ENCODE data around the gene BCAS4.

Gene BCAS4

GRCh38 chr20:50854506-50855249 lies 59.8 kb downstream of the BCAS4 start:
- Histone ChIP-seq H2BK15ac (ENCODE audit: low read length) (no peak overlapping the region), H3K27me3 (ENCODE audit: control insufficient read depth in 3 of 3, insufficient read depth in 3 of 3, low read depth in 1 of 3, low read length in 3 of 3) (no peaks in the 10 kb centered on the region), H3K23ac (ENCODE audit: low read depth, low read length, poor library complexity) (no peak overlapping the region), H2BK12ac (ENCODE audit: low read length) (no peak overlapping the region), H2BK120ac (ENCODE audit: low read depth, low read length) (no peak overlapping the region), H3K9ac (ENCODE audit: low read depth, low read length, poor library complexity) (no peak overlapping the region), H2AK5ac (ENCODE audit: low read depth, low read length) (no peak overlapping the region), H4K91ac (ENCODE audit: low read depth, low read length, poor library complexity) (no peak overlapping the region), H2AFZ (ENCODE audit: low read length) (no peak overlapping the region), H3K4me3 (ENCODE audit: low read length in 2 of 2) (no peak overlapping the region), H2BK5ac (ENCODE audit: low read length) (no peak overlapping the region), H3K79me1 (ENCODE audit: low read depth, low read length) (peaks cover 1% of the 10 kb centered on the region), H3K4ac (ENCODE audit: low read length) (no peak overlapping the region), H3K4me2 (ENCODE audit: insufficient read depth, low read length, poor library complexity, severe bottlenecking) (no peak overlapping the region), H4K8ac (ENCODE audit: low read depth, low read length) (no peak overlapping the region), H3K27ac (replicated peaks; ENCODE audit: low read length) (no peak overlapping the region), H3K14ac (ENCODE audit: low read length) (no peak overlapping the region), H3K18ac (ENCODE audit: low read length) (no peak overlapping the region), H3K4me1 (ENCODE audit: control insufficient read depth in 2 of 2, insufficient read depth in 1 of 2, low read depth in 1 of 2, low read length in 2 of 2) (peaks cover 0 to 8% of the 10 kb centered on the region in 2 donors), H3K36me3 (replicated peaks in 1 of 2; ENCODE audit: control insufficient read depth in 2 of 2, insufficient read depth in 2 of 2, low read length in 2 of 2) (peaks cover 0 to 2% of the 10 kb centered on the region in 2 donors), H3K9me3 (replicated peaks in 1 of 2; ENCODE audit: control insufficient read depth in 2 of 2, insufficient read depth in 1 of 2, low read depth in 1 of 2, low read length in 2 of 2) (no peaks in the 10 kb centered on the region)
- no CpG with 5 or more reads among the region's 18 CpGs for WGBS, 2 donors (ENCODE audit: extremely low coverage in 2 of 2, insufficient read length in 2 of 2, insufficient replicate concordance in 1 of 2)
- no peak for DNase-seq (ENCODE audit: low spot score)

- Histone ChIP-seq H2AFZ (ENCODE audit: low read length) (no peak overlapping the region), H3K9ac (ENCODE audit: low read depth, low read length, poor library complexity) (no peak overlapping the region), H3K23ac (ENCODE audit: low read depth, low read length, poor library complexity) (peak overlapping the region; percentile 27), H2BK5ac (ENCODE audit: low read length) (no peak overlapping the region), H2BK15ac (ENCODE audit: low read length) (no peak overlapping the region), H3K27ac (replicated peaks; ENCODE audit: low read length) (no peak overlapping the region), H4K8ac (ENCODE audit: low read depth, low read length) (no peak overlapping the region), H3K27me3 (ENCODE audit: control insufficient read depth in 3 of 3, insufficient read depth in 3 of 3, low read depth in 1 of 3, low read length in 3 of 3) (no peaks in the 10 kb centered on the region), H2AK5ac (ENCODE audit: low read depth, low read length) (no peak overlapping the region), H3K36me3 (replicated peaks in 1 of 2; ENCODE audit: control insufficient read depth in 2 of 2, insufficient read depth in 2 of 2, low read length in 2 of 2) (peaks cover 0 to 2% of the 10 kb centered on the region in 2 donors), H3K4me3 (ENCODE audit: low read length in 2 of 2) (no peak overlapping the region), H3K14ac (ENCODE audit: low read length) (no peak overlapping the region), H4K91ac (ENCODE audit: low read depth, low read length, poor library complexity) (no peak overlapping the region), H3K79me1 (ENCODE audit: low read depth, low read length) (peaks cover 1% of the 10 kb centered on the region), H2BK12ac (ENCODE audit: low read length) (no peak overlapping the region), H3K4ac (ENCODE audit: low read length) (no peak overlapping the region), H2BK120ac (ENCODE audit: low read depth, low read length) (no peak overlapping the region), H3K4me1 (ENCODE audit: control insufficient read depth in 2 of 2, insufficient read depth in 1 of 2, low read depth in 1 of 2, low read length in 2 of 2) (peaks cover 0 to 8% of the 10 kb centered on the region in 2 donors), H3K9me3 (replicated peaks in 1 of 2; ENCODE audit: control insufficient read depth in 2 of 2, insufficient read depth in 1 of 2, low read depth in 1 of 2, low read length in 2 of 2) (no peaks in the 10 kb centered on the region), H3K18ac (ENCODE audit: low read length) (no peak overlapping the region), H3K4me2 (ENCODE audit: insufficient read depth, low read length, poor library complexity, severe bottlenecking) (no peak overlapping the region)
- no CpG with 5 or more reads among the region's 23 CpGs for WGBS, 2 donors (ENCODE audit: extremely low coverage in 2 of 2, insufficient read length in 2 of 2, insufficient replicate concordance in 1 of 2)
- no peak for DNase-seq (ENCODE audit: low spot score)
These were observed 60.9 kb downstream of the BCAS4 start for GRCh38 chr20:50855498-50856474.

DNA sequence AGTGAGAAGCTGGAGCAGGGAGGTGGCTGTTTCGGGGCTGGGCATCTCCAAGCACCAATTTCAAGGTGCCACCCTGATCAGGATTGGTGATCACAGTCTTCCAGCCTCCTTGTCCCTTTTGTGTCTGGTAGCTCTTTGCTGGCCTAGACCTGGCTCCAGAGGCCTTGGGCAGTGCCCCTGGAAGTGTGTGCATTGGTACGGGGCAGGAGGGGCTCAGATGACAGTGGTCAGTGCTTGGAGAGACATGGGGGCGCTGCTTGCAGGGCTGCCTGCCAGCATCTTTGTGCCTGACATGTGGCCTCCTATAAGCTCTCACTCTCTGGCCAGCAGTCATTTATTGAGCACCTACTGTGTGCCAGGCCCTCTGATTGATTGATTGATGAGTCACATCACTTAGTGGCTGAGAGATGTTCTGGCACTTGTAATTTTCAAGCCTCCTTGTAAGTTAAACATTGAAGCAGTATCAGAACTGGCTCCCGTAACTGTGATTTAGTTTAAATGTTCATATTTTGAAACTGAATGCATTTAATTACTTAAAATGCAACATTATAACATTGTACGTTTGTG lies 61.7 kb downstream of the BCAS4 start:
- Histone ChIP-seq H2BK120ac (ENCODE audit: low read depth, low read length) (no peak overlapping the region), H3K23ac (ENCODE audit: low read depth, low read length, poor library complexity) (peak overlapping the region; percentile 5), H2AK5ac (ENCODE audit: low read depth, low read length) (no peak overlapping the region), H3K27ac (replicated peaks; ENCODE audit: low read length) (no peak overlapping the region), H3K9ac (ENCODE audit: low read depth, low read length, poor library complexity) (no peak overlapping the region), H3K27me3 (ENCODE audit: control insufficient read depth in 3 of 3, insufficient read depth in 3 of 3, low read depth in 1 of 3, low read length in 3 of 3) (no peaks in the 10 kb centered on the region), H4K8ac (ENCODE audit: low read depth, low read length) (no peak overlapping the region), H2BK15ac (ENCODE audit: low read length) (no peak overlapping the region), H4K91ac (ENCODE audit: low read depth, low read length, poor library complexity) (no peak overlapping the region), H3K18ac (ENCODE audit: low read length) (no peak overlapping the region), H3K4me1 (ENCODE audit: control insufficient read depth in 2 of 2, insufficient read depth in 1 of 2, low read depth in 1 of 2, low read length in 2 of 2) (peaks cover 0 to 7% of the 10 kb centered on the region in 2 donors), H2BK5ac (ENCODE audit: low read length) (no peak overlapping the region), H3K36me3 (replicated peaks in 1 of 2; ENCODE audit: control insufficient read depth in 2 of 2, insufficient read depth in 2 of 2, low read length in 2 of 2) (peaks cover 0 to 2% of the 10 kb centered on the region in 2 donors), H2AFZ (ENCODE audit: low read length) (no peak overlapping the region), H3K79me1 (ENCODE audit: low read depth, low read length) (no peaks in the 10 kb centered on the region), H3K4me3 (ENCODE audit: low read length in 2 of 2) (no peak overlapping the region), H3K4me2 (ENCODE audit: insufficient read depth, low read length, poor library complexity, severe bottlenecking) (no peak overlapping the region), H3K9me3 (replicated peaks in 1 of 2; ENCODE audit: control insufficient read depth in 2 of 2, insufficient read depth in 1 of 2, low read depth in 1 of 2, low read length in 2 of 2) (no peaks in the 10 kb centered on the region), H3K14ac (ENCODE audit: low read length) (no peak overlapping the region), H3K4ac (ENCODE audit: low read length) (no peak overlapping the region), H2BK12ac (ENCODE audit: low read length) (no peak overlapping the region)
- no peak for DNase-seq (ENCODE audit: low spot score)
- WGBS, 2 donors (ENCODE audit: extremely low coverage in 2 of 2, insufficient read length in 2 of 2, insufficient replicate concordance in 1 of 2) = no CpG with 5 or more reads among the region's 5 CpGs

DNA sequence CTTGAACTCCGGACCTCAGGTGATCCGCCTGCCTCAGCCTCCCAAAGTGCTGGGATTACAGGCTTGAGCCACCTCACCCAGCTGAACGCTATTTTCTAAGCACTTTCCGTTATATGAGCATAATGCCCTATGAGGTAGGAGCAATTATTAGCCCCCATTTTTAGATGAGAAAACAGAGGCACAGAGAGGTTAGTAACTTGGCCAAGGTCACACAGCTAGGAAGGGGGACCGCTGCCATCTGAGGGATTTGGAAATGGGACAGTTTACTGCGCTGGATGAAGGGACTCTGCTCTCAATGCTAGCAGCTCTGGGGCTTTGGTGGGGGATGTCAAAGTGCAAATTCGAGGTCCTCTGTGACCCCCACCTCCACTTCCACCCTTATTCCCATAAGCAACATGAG lies 62.5 kb downstream of the BCAS4 start:
- no peaks in the 10 kb centered on the region for H3K27me3 ChIP-seq (ENCODE audit: control insufficient read depth in 3 of 3, insufficient read depth in 3 of 3, low read depth in 1 of 3, low read length in 3 of 3)
- H2BK5ac ChIP-seq (ENCODE audit: low read length) = peak overlapping the region; percentile 3
- no peak overlapping the region for H2BK120ac ChIP-seq (ENCODE audit: low read depth, low read length)
- no peak overlapping the region for H3K18ac ChIP-seq (ENCODE audit: low read length)
- no peak overlapping the region for H3K4me3 ChIP-seq (ENCODE audit: low read length in 2 of 2)
- H4K8ac ChIP-seq (ENCODE audit: low read depth, low read length) = no peak overlapping the region
- no peak overlapping the region for H2BK15ac ChIP-seq (ENCODE audit: low read length)
- WGBS, 2 donors (ENCODE audit: extremely low coverage in 2 of 2, insufficient read length in 2 of 2, insufficient replicate concordance in 1 of 2) = no CpG with 5 or more reads among the region's 7 CpGs
- DNase-seq (ENCODE audit: low spot score) = no peak
- H3K9ac ChIP-seq (ENCODE audit: low read depth, low read length, poor library complexity) = no peak overlapping the region
- no peak overlapping the region for H2AFZ ChIP-seq (ENCODE audit: low read length)
- no peak overlapping the region for H3K4ac ChIP-seq (ENCODE audit: low read length)
- no peak overlapping the region for H3K14ac ChIP-seq (ENCODE audit: low read length)
- no peak overlapping the region for H3K27ac ChIP-seq (replicated peaks; ENCODE audit: low read length)
- no peak overlapping the region for H4K91ac ChIP-seq (ENCODE audit: low read depth, low read length, poor library complexity)
- no peak overlapping the region for H3K23ac ChIP-seq (ENCODE audit: low read depth, low read length, poor library complexity)
- H3K4me2 ChIP-seq (ENCODE audit: insufficient read depth, low read length, poor library complexity, severe bottlenecking) = no peak overlapping the region
- H2BK12ac ChIP-seq (ENCODE audit: low read length) = no peak overlapping the region
- H3K4me1 ChIP-seq (ENCODE audit: control insufficient read depth in 2 of 2, insufficient read depth in 1 of 2, low read depth in 1 of 2, low read length in 2 of 2) = peaks cover 0 to 4% of the 10 kb centered on the region in 2 donors
- no peaks in the 10 kb centered on the region for H3K79me1 ChIP-seq (ENCODE audit: low read depth, low read length)
- H2AK5ac ChIP-seq (ENCODE audit: low read depth, low read length) = no peak overlapping the region
- no peaks in the 10 kb centered on the region for H3K9me3 ChIP-seq (replicated peaks in 1 of 2; ENCODE audit: control insufficient read depth in 2 of 2, insufficient read depth in 1 of 2, low read depth in 1 of 2, low read length in 2 of 2)
- H3K36me3 ChIP-seq (replicated peaks in 1 of 2; ENCODE audit: control insufficient read depth in 2 of 2, insufficient read depth in 2 of 2, low read length in 2 of 2) = no peaks in the 10 kb centered on the region

All from neuronal stem cell (in vitro differentiated cells).